DOHH2 (cell line): ENCODE data around the gene PAPLN.

Source experiments
- H3F3A ChIP-seq: fragments of 200-600 bp; sonication (generic), shearing (Covaris generic); 2 replicates; pipeline ENCODE4 v1.6.0; 2016; ENCODE audit warnings: antibody characterized with exemption, mild to moderate bottlenecking; ENCODE audit not compliant: control insufficient read depth, insufficient read depth
- H3K27ac ChIP-seq: fragments of 200-600 bp; sonication (generic); 2 replicates; pipeline ENCODE4 v1.5.1; 2014; ENCODE audit warnings: low read depth, mild to moderate bottlenecking, low read length, moderate library complexity
- H3K27me3 ChIP-seq: fragments of 200-600 bp; sonication (generic); 2 replicates; pipeline ENCODE4 v1.6.1; 2014; ENCODE audit warnings: mild to moderate bottlenecking, low read length, mixed read lengths; ENCODE audit not compliant: control insufficient read depth
- H3K36me3 ChIP-seq: fragments of 200-600 bp; sonication (generic); 2 replicates; pipeline ENCODE4 v1.6.1; 2014; ENCODE audit warnings: mild to moderate bottlenecking, low read length, moderate library complexity, mixed read lengths; ENCODE audit not compliant: control insufficient read depth
- H3K4me1 ChIP-seq: fragments of 200-600 bp; sonication (generic); 2 replicates; pipeline ENCODE4 v1.6.1; 2014; ENCODE audit warnings: mild to moderate bottlenecking, low read length, mixed read lengths; ENCODE audit not compliant: control insufficient read depth
- H3K4me2 ChIP-seq: fragments of 200-600 bp; sonication (generic); 2 replicates; pipeline ENCODE4 v1.6.0; 2014; ENCODE audit warnings: mild to moderate bottlenecking, low read length, moderate library complexity
- H3K4me3 ChIP-seq: fragments of 200-600 bp; sonication (generic); 2 replicates; pipeline ENCODE4 v1.5.1; 2014; ENCODE audit warnings: mild to moderate bottlenecking, low read length, mixed read lengths
- H3K79me2 ChIP-seq: fragments of 200-600 bp; sonication (generic); 2 replicates; pipeline ENCODE4 v1.6.1; 2014; ENCODE audit warnings: mild to moderate bottlenecking, low read length, mixed read lengths; ENCODE audit not compliant: control insufficient read depth
- H3K9me2 ChIP-seq: fragments of 200-600 bp; sonication (generic); replicated peaks from 2 replicates; pipeline ENCODE4 v1.6.1; 2014; ENCODE audit warnings: mild to moderate bottlenecking, low read length, mixed read lengths; ENCODE audit not compliant: control insufficient read depth
- H3K9me3 ChIP-seq: fragments of 200-600 bp; sonication (generic); 2 replicates; pipeline ENCODE4 v1.6.1; 2014; ENCODE audit warnings: antibody characterized with exemption, low read length, mixed read lengths; ENCODE audit not compliant: control insufficient read depth, insufficient read depth
- H4K20me1 ChIP-seq: fragments of 200-600 bp; sonication (generic); 2 replicates; pipeline ENCODE4 v1.6.0; 2014; ENCODE audit warnings: low read depth, mild to moderate bottlenecking, antibody characterized with exemption, low read length, moderate library complexity; ENCODE audit not compliant: control insufficient read depth, insufficient read depth
- CTCF ChIP-seq: fragments of 200-600 bp; sonication (generic); IDR thresholded peaks from one replicate; pipeline ENCODE4 v1.5.1; 2014; ENCODE audit warnings: antibody characterized with exemption, mild to moderate bottlenecking, low read depth, low read length; ENCODE audit not compliant: poor library complexity, severe bottlenecking
- EZH2phosphoT487 ChIP-seq: fragments of 200-600 bp; sonication (generic); IDR thresholded peaks from 2 replicates; pipeline ENCODE4 v1.6.1; 2017; ENCODE audit warnings: borderline replicate concordance, mild to moderate bottlenecking, antibody characterized with exemption, low read length, moderate library complexity, mixed read lengths

PAPLN gene

GRCh38 chr14:73233564-73233963 lies 3.7 kb upstream of the PAPLN start:
- no peak overlapping the region for H3K27ac ChIP-seq
- H3K27me3 ChIP-seq, result peaks cover 65% of the 10 kb centered on the region
- no peaks in the 10 kb centered on the region for H3K36me3 ChIP-seq
- no peak overlapping the region for H3K4me2 ChIP-seq
- no peak overlapping the region for H3K4me3 ChIP-seq
- H3F3A ChIP-seq, result no peaks in the 10 kb centered on the region
- H3K4me1 ChIP-seq, result peaks cover 27% of the 10 kb centered on the region
- H3K9me2 ChIP-seq, result no peaks in the 10 kb centered on the region
- H3K9me3 ChIP-seq, result no peaks in the 10 kb centered on the region
- no peaks in the 10 kb centered on the region for H4K20me1 ChIP-seq
- no peak for TF ChIP-seq EZH2phosphoT487
- TF ChIP-seq CTCF, result no peak
- no peaks in the 10 kb centered on the region for H3K79me2 ChIP-seq

GRCh38 chr14:73234029-73234428 lies 3.3 kb upstream of the PAPLN start:
- Histone ChIP-seq H3K79me2 (no peaks in the 10 kb centered on the region), H3K9me3 (no peaks in the 10 kb centered on the region), H3K4me3 (no peak overlapping the region), H3K4me1 (peaks cover 27% of the 10 kb centered on the region), H3K27ac (no peak overlapping the region), H4K20me1 (no peaks in the 10 kb centered on the region), H3K27me3 (peaks cover 70% of the 10 kb centered on the region), H3F3A (no peaks in the 10 kb centered on the region), H3K36me3 (no peaks in the 10 kb centered on the region), H3K4me2 (no peak overlapping the region), H3K9me2 (no peaks in the 10 kb centered on the region)
- TF ChIP-seq CTCF, result no peak
- no peak for TF ChIP-seq EZH2phosphoT487

- Histone ChIP-seq H3K27ac (no peak overlapping the region), H3K9me3 (no peaks in the 10 kb centered on the region), H3K79me2 (no peaks in the 10 kb centered on the region), H3K27me3 (peaks cover 77% of the 10 kb centered on the region), H3K36me3 (no peaks in the 10 kb centered on the region), H4K20me1 (no peaks in the 10 kb centered on the region), H3K4me2 (no peak overlapping the region), H3K4me1 (peaks cover 27% of the 10 kb centered on the region), H3K9me2 (no peaks in the 10 kb centered on the region), H3F3A (no peaks in the 10 kb centered on the region), H3K4me3 (no peak overlapping the region)
- TF ChIP-seq EZH2phosphoT487 (no peak), CTCF (no peak)
Measured at GRCh38 chr14:73234586-73235394, 2.5 kb upstream of the PAPLN start.
